Measurements from ENCODE around the gene TMEM161A.

Gene TMEM161A

DNA sequence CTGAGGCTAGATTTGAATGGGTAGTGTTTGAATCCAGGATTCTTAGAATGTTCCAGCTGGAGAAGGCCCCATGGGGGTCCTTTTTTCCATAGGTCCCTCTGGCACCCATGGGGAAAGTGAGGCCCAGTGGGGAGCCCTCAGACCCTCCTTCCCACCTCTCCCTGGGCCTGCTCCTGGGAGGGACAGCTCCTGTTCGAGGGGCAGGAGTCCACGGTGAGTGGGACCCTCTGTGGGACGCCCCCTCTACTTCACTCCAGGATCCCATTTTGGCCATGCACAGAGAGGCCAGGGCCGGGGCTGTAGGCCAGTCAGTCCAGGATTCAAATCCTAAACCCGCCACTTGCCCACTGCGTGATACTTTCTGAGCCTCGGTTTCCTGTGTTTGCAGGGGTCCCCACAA lies 24.2 kb upstream of the TMEM161A start:
- Histone ChIP-seq H3K27me3 (ENCODE audit: insufficient read depth, insufficient read length) (peaks cover 16% of the 10 kb centered on the region), H3K36me3 (ENCODE audit: insufficient read depth, insufficient read length, low read length) (no peaks in the 10 kb centered on the region), H3K4me3 (ENCODE audit: insufficient read length, low read depth) (no peak overlapping the region), H3K9ac (ENCODE audit: insufficient read length, low read depth) (no peak overlapping the region), H3K4me1 (ENCODE audit: insufficient read depth, insufficient read length) (peaks cover 6% of the 10 kb centered on the region), H3K9me3 (ENCODE audit: insufficient read depth, low read length) (no peaks in the 10 kb centered on the region)
- DNase-seq (ENCODE audit: low read depth, low spot score): no peak
- no peak for TF ChIP-seq ZNF274 (IDR thresholded peaks at IDR 0.05; ENCODE audit: low read depth, low read length)
- TF ChIP-seq YY1 (IDR thresholded peaks at IDR 0.05; ENCODE audit: insufficient read depth, insufficient read length): no peak
- no peak for TF ChIP-seq SUZ12 (IDR thresholded peaks at IDR 0.05; ENCODE audit: extremely low read depth, insufficient read depth, insufficient read length)

DNA sequence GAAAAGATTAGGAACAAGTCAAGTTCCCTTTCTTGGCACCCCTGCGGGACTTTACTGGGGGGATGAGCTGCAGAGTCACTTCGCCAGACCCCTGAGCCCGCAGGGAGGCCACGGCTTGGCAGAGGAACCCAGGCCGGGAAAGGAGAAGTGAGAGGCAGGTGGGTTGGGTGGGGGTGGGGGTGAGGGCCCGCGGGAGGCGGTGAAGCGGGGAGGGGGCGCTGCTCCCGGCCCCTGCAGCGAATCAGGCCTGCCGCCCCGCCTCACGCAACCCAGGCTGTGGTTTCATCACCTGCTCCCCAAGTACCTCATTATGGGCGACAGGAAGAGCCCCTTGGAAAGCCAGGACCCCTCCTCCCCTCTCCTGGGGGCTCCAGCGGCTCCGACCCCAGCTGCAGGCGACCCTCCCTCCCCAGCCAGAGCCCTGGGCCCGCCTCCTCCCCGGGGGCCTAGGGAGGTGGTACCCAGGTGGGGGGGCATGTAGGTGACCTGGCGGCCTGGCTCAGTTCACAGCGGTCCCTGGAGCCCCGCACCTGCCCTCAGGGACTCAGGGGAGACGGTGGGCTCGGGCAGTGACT lies 22.3 kb upstream of the TMEM161A start:
- Histone ChIP-seq H3K4me1 (ENCODE audit: insufficient read depth, insufficient read length) (peaks cover 4% of the 10 kb centered on the region), H3K36me3 (ENCODE audit: insufficient read depth, insufficient read length, low read length) (no peaks in the 10 kb centered on the region), H3K9me3 (ENCODE audit: insufficient read depth, low read length) (peaks cover 7% of the 10 kb centered on the region), H3K27me3 (ENCODE audit: insufficient read depth, insufficient read length) (peaks cover 25% of the 10 kb centered on the region), H3K9ac (ENCODE audit: insufficient read length, low read depth) (no peak overlapping the region), H3K4me3 (ENCODE audit: insufficient read length, low read depth) (no peak overlapping the region)
- no peak for TF ChIP-seq SUZ12 (IDR thresholded peaks at IDR 0.05; ENCODE audit: extremely low read depth, insufficient read depth, insufficient read length)
- TF ChIP-seq ZNF274 (IDR thresholded peaks at IDR 0.05; ENCODE audit: low read depth, low read length): no peak
- no peak for TF ChIP-seq YY1 (IDR thresholded peaks at IDR 0.05; ENCODE audit: insufficient read depth, insufficient read length)
- no peak for DNase-seq (ENCODE audit: low read depth, low spot score)

DNA sequence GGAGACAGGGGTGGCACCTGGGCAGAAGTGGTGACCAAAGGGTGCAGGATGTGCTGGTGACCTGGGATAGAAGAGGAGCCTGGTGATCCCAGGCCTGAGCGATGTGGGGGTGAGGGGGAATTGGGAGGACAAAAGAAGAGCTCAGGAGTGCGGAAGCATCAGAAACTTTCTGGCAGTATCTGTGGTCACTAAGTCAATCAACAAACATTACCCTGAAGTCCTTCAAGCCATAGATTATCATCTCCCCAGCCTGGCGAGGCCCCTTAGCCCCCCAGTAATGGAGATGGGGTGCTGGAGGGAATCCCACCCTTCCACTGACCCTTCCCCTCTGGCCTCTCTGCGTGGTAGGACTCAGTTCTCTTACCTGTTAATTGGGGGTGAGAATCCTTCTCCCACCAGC lies 21.3 kb upstream of the TMEM161A start:
- Histone ChIP-seq H3K4me1 (ENCODE audit: insufficient read depth, insufficient read length) (peaks cover 4% of the 10 kb centered on the region), H3K9me3 (ENCODE audit: insufficient read depth, low read length) (peaks cover 7% of the 10 kb centered on the region), H3K27me3 (ENCODE audit: insufficient read depth, insufficient read length) (peaks cover 28% of the 10 kb centered on the region), H3K36me3 (ENCODE audit: insufficient read depth, insufficient read length, low read length) (no peaks in the 10 kb centered on the region), H3K4me3 (ENCODE audit: insufficient read length, low read depth) (no peak overlapping the region), H3K9ac (ENCODE audit: insufficient read length, low read depth) (no peak overlapping the region)
- TF ChIP-seq SUZ12 (IDR thresholded peaks at IDR 0.05; ENCODE audit: extremely low read depth, insufficient read depth, insufficient read length) (no peak), ZNF274 (IDR thresholded peaks at IDR 0.05; ENCODE audit: low read depth, low read length) (no peak), YY1 (IDR thresholded peaks at IDR 0.05; ENCODE audit: insufficient read depth, insufficient read length) (no peak)
- DNase-seq (ENCODE audit: low read depth, low spot score): no peak

DNA sequence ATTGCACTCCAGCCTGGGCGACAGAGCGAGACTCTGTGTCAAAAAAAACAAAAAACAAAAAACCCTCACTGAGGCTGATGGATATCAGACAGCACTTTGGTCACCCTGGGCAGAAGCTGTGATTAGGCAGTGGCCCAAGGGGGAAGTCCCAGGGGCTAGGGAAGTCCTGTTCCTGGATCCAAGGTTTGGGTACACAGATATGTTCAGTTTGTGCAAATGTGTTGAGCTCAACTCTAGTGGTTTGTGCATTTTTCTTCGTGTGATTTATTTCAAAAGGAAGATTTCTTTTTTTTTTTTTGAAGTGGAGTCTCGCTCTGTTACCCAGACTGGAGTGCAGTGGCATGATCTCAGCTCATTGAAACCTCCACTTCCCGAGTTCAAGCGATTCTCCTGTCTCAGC lies 19.5 kb upstream of the TMEM161A start:
- Histone ChIP-seq H3K9me3 (ENCODE audit: insufficient read depth, low read length) (peaks cover 7% of the 10 kb centered on the region), H3K4me3 (ENCODE audit: insufficient read length, low read depth) (no peak overlapping the region), H3K4me1 (ENCODE audit: insufficient read depth, insufficient read length) (peaks cover 4% of the 10 kb centered on the region), H3K9ac (ENCODE audit: insufficient read length, low read depth) (no peak overlapping the region), H3K36me3 (ENCODE audit: insufficient read depth, insufficient read length, low read length) (no peaks in the 10 kb centered on the region), H3K27me3 (ENCODE audit: insufficient read depth, insufficient read length) (peaks cover 30% of the 10 kb centered on the region)
- no peak for TF ChIP-seq ZNF274 (IDR thresholded peaks at IDR 0.05; ENCODE audit: low read depth, low read length)
- no peak for TF ChIP-seq SUZ12 (IDR thresholded peaks at IDR 0.05; ENCODE audit: extremely low read depth, insufficient read depth, insufficient read length)
- TF ChIP-seq YY1 (IDR thresholded peaks at IDR 0.05; ENCODE audit: insufficient read depth, insufficient read length): no peak
- no peak for DNase-seq (ENCODE audit: low read depth, low spot score)

DNA sequence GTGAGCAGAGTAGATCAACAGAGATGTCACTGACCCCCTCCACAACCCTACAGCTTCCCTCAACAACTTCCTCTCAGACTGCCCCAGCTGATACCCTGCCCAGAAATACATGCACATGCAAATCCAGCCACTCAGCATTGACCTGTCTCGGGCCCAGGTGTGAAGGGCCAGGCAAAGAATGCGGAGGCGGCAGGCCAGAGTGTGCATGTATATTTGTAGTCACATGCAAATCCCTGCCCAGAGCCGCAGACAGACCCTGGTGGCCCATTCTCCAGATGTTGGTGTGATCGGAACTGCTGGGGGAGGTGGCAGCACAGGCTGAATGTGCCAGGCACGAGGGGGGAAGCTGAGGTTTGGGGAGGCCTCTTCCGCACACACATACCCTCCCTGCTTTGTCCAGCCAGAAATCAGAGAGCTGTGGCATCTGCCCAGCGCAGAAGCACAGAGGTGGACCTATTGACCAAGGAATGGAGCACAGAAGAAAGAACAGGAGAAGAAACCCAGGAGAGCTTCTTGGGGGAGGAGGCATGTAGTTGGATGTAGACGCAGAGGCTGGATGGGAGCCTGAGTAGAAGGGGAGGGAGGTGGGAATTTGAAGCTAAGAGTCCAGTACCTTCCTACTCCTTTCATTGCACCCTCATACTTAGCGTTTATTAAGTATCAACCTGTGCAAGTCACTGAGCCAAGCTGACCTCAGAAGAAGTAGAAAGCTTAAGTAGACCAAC lies 17.4 kb upstream of the TMEM161A start:
- H3K4me1 ChIP-seq (ENCODE audit: insufficient read depth, insufficient read length): peaks cover 5% of the 10 kb centered on the region
- H3K27me3 ChIP-seq (ENCODE audit: insufficient read depth, insufficient read length): peaks cover 36% of the 10 kb centered on the region
- H3K4me3 ChIP-seq (ENCODE audit: insufficient read length, low read depth): no peak overlapping the region
- TF ChIP-seq ZNF274 (IDR thresholded peaks at IDR 0.05; ENCODE audit: low read depth, low read length) (no peak), YY1 (IDR thresholded peaks at IDR 0.05; ENCODE audit: insufficient read depth, insufficient read length) (no peak), SUZ12 (IDR thresholded peaks at IDR 0.05; ENCODE audit: extremely low read depth, insufficient read depth, insufficient read length) (no peak)
- no peak for DNase-seq (ENCODE audit: low read depth, low spot score)
- H3K9ac ChIP-seq (ENCODE audit: insufficient read length, low read depth): no peak overlapping the region
- H3K36me3 ChIP-seq (ENCODE audit: insufficient read depth, insufficient read length, low read length): no peaks in the 10 kb centered on the region
- H3K9me3 ChIP-seq (ENCODE audit: insufficient read depth, low read length): peaks cover 7% of the 10 kb centered on the region

DNA sequence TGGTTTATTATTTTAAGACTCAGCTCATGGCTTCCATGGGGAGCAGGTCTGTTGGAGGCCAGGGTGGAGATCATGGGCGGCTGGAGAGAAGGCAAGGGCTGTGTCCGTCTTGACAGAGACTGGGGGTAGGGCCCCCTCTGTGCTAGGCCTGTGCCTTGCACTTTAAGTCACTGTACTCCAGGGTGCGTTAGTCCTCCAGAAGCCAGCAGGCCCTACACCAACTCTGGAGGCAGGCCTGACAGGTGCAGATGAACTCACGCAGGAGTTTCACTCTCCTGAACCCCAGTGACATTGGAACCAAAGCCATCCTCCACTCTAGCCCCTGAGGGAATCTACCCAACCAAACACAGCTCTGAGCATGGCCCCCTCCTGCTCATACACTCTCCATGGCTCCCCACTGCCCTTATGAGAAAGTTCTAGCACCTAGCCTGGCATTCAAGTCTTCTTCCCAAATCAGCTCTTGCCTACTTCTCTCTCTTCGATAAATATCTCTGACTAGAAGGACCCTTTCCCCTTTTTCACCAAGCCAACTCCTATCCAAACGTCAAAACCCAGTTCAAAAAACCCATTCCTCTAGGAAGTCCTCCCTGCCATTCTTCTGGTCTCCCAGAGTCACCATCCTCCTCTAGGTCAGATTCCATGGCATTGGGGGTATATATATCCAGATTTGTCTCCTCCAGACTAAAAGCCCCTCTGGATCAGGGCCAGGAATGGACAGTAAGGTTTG lies 16.7 kb upstream of the TMEM161A start:
- Histone ChIP-seq H3K36me3 (ENCODE audit: insufficient read depth, insufficient read length, low read length) (no peaks in the 10 kb centered on the region), H3K4me1 (ENCODE audit: insufficient read depth, insufficient read length) (peaks cover 5% of the 10 kb centered on the region)
- TF ChIP-seq SUZ12 (IDR thresholded peaks at IDR 0.05; ENCODE audit: extremely low read depth, insufficient read depth, insufficient read length): no peak

DNA sequence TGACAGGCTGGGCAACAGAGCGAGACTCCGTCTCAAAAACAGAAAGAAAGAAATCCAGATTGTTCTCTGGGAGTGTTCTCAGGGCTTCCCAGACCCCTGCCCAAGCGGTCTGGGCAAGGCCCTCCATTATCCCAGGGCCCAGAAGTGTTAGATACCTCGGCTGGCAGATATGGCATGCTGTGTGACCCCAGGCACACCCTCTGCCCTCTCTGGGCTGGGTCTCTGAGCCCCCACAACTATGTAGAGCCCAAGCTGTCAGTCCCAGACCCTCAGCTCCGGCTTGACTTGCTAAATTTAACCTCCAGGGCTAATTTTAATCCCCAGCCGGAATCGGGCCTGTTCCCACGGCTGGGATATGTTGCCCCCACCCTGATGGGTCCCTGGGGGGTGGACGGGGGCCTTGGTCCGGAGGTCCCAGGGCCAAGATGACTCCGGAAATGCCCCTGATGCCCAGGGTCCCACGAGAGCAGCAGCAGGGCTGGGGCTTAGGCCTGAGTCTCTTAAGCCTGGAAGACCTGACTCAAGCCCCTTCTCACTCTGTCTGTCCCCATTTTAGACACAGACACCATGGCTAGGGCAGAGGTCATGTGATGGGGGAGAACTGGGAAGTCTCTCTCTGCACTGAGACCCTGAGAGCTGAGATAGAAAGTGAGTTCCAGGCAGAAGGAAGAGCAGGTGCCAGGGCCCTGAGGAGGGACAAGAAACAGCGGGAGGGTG lies 14.5 kb upstream of the TMEM161A start:
- peaks cover 41% of the 10 kb centered on the region for H3K27me3 ChIP-seq (ENCODE audit: insufficient read depth, insufficient read length)
- no peaks in the 10 kb centered on the region for H3K36me3 ChIP-seq (ENCODE audit: insufficient read depth, insufficient read length, low read length)
- H3K4me1 ChIP-seq (ENCODE audit: insufficient read depth, insufficient read length): peaks cover 5% of the 10 kb centered on the region
- TF ChIP-seq SUZ12 (IDR thresholded peaks at IDR 0.05; ENCODE audit: extremely low read depth, insufficient read depth, insufficient read length) (no peak), ZNF274 (IDR thresholded peaks at IDR 0.05; ENCODE audit: low read depth, low read length) (no peak), YY1 (IDR thresholded peaks at IDR 0.05; ENCODE audit: insufficient read depth, insufficient read length) (no peak)
- no peak overlapping the region for H3K9ac ChIP-seq (ENCODE audit: insufficient read length, low read depth)
- no peak for DNase-seq (ENCODE audit: low read depth, low spot score)
- H3K9me3 ChIP-seq (ENCODE audit: insufficient read depth, low read length): peaks cover 7% of the 10 kb centered on the region
- H3K4me3 ChIP-seq (ENCODE audit: insufficient read length, low read depth): no peak overlapping the region

More for the DNA sequence above, 16.7 kb upstream of the TMEM161A start:
- Histone ChIP-seq H3K27me3 (ENCODE audit: insufficient read depth, insufficient read length) (peaks cover 36% of the 10 kb centered on the region), H3K9ac (ENCODE audit: insufficient read length, low read depth) (no peak overlapping the region), H3K9me3 (ENCODE audit: insufficient read depth, low read length) (peaks cover 7% of the 10 kb centered on the region), H3K4me3 (ENCODE audit: insufficient read length, low read depth) (no peak overlapping the region)
- DNase-seq (ENCODE audit: low read depth, low spot score): no peak

All from NT2/D1 (cell line).